Measurements from ENCODE around the gene EFCAB12. TPM values are rescaled to one million over a fixed set of nuclear protein-coding genes. Genes with fewer than 3 reads are reported as not detected.

Gene EFCAB12
- total and polyA plus RNA-seq, 2 of the 4 experiments (the other 2 are of a cell fraction): under 0.01 to 0.17 TPM

DNA sequence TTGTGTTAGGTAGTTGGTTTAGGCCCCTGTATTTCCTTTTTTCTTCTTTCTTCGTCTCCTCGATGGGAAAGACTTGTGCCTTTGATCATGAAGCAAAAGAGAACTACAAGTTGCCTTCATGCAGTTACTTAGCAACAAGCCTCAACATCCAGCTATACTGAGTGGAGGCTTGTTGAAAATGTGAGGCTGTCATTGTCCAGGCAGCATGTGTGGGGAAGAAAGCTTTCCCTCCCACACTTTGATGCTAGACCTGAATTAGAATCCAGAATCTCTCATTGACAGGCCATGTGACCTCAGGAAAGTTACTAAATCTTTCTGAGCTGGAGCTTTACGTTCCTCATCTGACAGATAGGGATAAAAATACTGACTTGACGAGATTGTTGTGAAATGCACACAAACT lies 35.3 kb upstream of the EFCAB12 start:
- ATAC-seq (ENCODE audit: low read depth) (no peak), DNase-seq (no peak)
- POLR2A ChIA-PET (ENCODE audit: unreplicated experiment): no interaction called here
- H2AFZ ChIP-seq (replicated peaks; ENCODE audit: low read length, poor library complexity): no peak overlapping the region
- no peak overlapping the region for H3K14ac ChIP-seq (replicated peaks; ENCODE audit: low read depth, low read length)
- H3K23ac ChIP-seq (ENCODE audit: low read depth, low read length): no peak overlapping the region
- no peak overlapping the region for H4K91ac ChIP-seq (ENCODE audit: insufficient read depth, low read depth, low read length)
- CTCF ChIA-PET: no interaction called here
- H3K36me3 ChIP-seq (ENCODE audit: control insufficient read depth, insufficient read depth, low read length): peaks cover 4% of the 10 kb centered on the region
- H4K20me1 ChIP-seq (ENCODE audit: insufficient read depth, low read length): 0 out of 2 replicates have a peak, but pooled peaks cover 5% of the 10 kb centered on the region
- peaks cover 21% of the 10 kb centered on the region for H3K9me1 ChIP-seq (ENCODE audit: insufficient read depth, low read length)
- no peak overlapping the region for H2AK5ac ChIP-seq (ENCODE audit: low read depth, low read length)
- H3K4me2 ChIP-seq (ENCODE audit: low read depth, low read length): no peak overlapping the region
- in situ Hi-C loops (cut with MboI; ENCODE audit: low sequenced_read_pairs) (no loop called here), intact Hi-C loops (cut with micrococcal nuclease) (no loop called here), dilution Hi-C loops (cut with HindIII; ENCODE audit: low sequenced_read_pairs, unreplicated experiment) (no loop called here)
- BruUV-seq (replicated peaks): no TSS peak
- H3K9me3 ChIP-seq (ENCODE audit: control insufficient read depth, insufficient read depth, low read length): no peaks in the 10 kb centered on the region
- H3K18ac ChIP-seq (ENCODE audit: low read depth, low read length): no peak overlapping the region
- no peak overlapping the region for H2BK20ac ChIP-seq (ENCODE audit: low read depth, low read length)
- H3K56ac ChIP-seq (ENCODE audit: extremely low read depth, insufficient read depth, low read length): no peak overlapping the region
- TF ChIP-seq NFE2L2 (IDR thresholded peaks at IDR 0.05; ENCODE audit: low read depth, low read length) (no peak), RAD21 (IDR thresholded peaks at IDR 0.05; ENCODE audit: low read length) (no peak), CEBPB (IDR thresholded peaks at IDR 0.05; ENCODE audit: low read depth, low read length) (no peak), MAFK (IDR thresholded peaks at IDR 0.05; ENCODE audit: low read depth, low read length) (no peak), MAZ (IDR thresholded peaks at IDR 0.05; ENCODE audit: borderline replicate concordance, low read depth, low read length) (no peak), RFX5 (IDR thresholded peaks at IDR 0.05; ENCODE audit: low read depth, low read length) (no peak), POLR2A (IDR thresholded peaks at IDR 0.05; ENCODE audit: low read depth, low read length) (no peak), RCOR1 (IDR thresholded peaks at IDR 0.05; ENCODE audit: insufficient replicate concordance, low read length) (no peak)
- TF ChIP-seq, protein P1, sequence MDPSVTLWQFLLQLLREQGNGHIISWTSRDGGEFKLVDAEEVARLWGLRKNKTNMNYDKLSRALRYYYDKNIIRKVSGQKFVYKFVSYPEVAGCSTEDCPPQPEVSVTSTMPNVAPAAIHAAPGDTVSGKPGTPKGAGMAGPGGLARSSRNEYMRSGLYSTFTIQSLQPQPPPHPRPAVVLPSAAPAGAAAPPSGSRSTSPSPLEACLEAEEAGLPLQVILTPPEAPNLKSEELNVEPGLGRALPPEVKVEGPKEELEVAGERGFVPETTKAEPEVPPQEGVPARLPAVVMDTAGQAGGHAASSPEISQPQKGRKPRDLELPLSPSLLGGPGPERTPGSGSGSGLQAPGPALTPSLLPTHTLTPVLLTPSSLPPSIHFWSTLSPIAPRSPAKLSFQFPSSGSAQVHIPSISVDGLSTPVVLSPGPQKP (IDR thresholded peaks at IDR 0.05; ENCODE audit: borderline replicate concordance, low read depth, low read length): no peak
- TF ChIP-seq, protein P2, sequence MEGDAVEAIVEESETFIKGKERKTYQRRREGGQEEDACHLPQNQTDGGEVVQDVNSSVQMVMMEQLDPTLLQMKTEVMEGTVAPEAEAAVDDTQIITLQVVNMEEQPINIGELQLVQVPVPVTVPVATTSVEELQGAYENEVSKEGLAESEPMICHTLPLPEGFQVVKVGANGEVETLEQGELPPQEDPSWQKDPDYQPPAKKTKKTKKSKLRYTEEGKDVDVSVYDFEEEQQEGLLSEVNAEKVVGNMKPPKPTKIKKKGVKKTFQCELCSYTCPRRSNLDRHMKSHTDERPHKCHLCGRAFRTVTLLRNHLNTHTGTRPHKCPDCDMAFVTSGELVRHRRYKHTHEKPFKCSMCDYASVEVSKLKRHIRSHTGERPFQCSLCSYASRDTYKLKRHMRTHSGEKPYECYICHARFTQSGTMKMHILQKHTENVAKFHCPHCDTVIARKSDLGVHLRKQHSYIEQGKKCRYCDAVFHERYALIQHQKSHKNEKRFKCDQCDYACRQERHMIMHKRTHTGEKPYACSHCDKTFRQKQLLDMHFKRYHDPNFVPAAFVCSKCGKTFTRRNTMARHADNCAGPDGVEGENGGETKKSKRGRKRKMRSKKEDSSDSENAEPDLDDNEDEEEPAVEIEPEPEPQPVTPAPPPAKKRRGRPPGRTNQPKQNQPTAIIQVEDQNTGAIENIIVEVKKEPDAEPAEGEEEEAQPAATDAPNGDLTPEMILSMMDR (conservative IDR thresholded peaks at IDR 0.05; ENCODE audit: low read depth, low read length): no peak
- H2BK15ac ChIP-seq (ENCODE audit: low read depth, low read length): no peak overlapping the region
- H4K8ac ChIP-seq (ENCODE audit: low read depth in 2 of 2, low read length in 2 of 2): no peak overlapping the region
- no peak overlapping the region for H3K27ac ChIP-seq (ENCODE audit: insufficient read depth, low read length)
- no peak overlapping the region for H3K4me3 ChIP-seq (ENCODE audit: insufficient read depth, low read depth, low read length)
- no peak overlapping the region for H3K9ac ChIP-seq (ENCODE audit: low read depth, low read length)
- no peak overlapping the region for H2BK120ac ChIP-seq (ENCODE audit: low read depth, low read length)
- H3K4me1 ChIP-seq (ENCODE audit: control insufficient read depth, insufficient read depth, low read length): peaks cover 11% of the 10 kb centered on the region
- H3K27me3 ChIP-seq (ENCODE audit: control insufficient read depth, insufficient read depth, low read length): no peaks in the 10 kb centered on the region
- H4K5ac ChIP-seq (ENCODE audit: low read depth, low read length): no peak overlapping the region
- no peak overlapping the region for H2BK5ac ChIP-seq (ENCODE audit: low read depth, low read length, poor library complexity, severe bottlenecking)
- H3K79me1 ChIP-seq (ENCODE audit: low read depth in 1 of 2, low read length in 2 of 2): peaks cover 5 to 17% of the 10 kb centered on the region in 2 experiments; a peak in 1 of 4 replicates
- H3K4ac ChIP-seq (ENCODE audit: low read depth, low read length): no peak overlapping the region
- H2AK9ac ChIP-seq (replicated peaks; ENCODE audit: low read depth, low read length, poor library complexity): no peak overlapping the region
- WGBS, 2 experiments (ENCODE audit: extremely low coverage in 2 of 2, insufficient read length in 1 of 2): 95% methylated on average over 2 of the region's 4 CpGs; no CpG with 5 or more reads in 1 of the 2 experiments
